H4 (cell line): ENCODE results near the gene MYO1D. TPM values are rescaled to one million over a fixed set of nuclear protein-coding genes. Genes with fewer than 3 reads are reported as not detected.
A peak's percentile ranks its signal among the peaks of the same experiment; 100 is the strongest.

Experiments
- DNase-seq: peaks from one replicate; pipeline ENCODE4 v3.0.0-alpha.2; 2015; ENCODE audit warnings: low spot score
- total RNA-seq: library from RNA; depleted of rRNA; stranded (reverse); fragments of >200 nt; shearing (Covaris generic); gene quantifications from 2 replicates; pipeline ENCODE4 v1.2.3, GENCODE V29; 2014

Gene MYO1D
- total RNA-seq, 1 experiment from 2014 or later: 12.6 TPM

DNA sequence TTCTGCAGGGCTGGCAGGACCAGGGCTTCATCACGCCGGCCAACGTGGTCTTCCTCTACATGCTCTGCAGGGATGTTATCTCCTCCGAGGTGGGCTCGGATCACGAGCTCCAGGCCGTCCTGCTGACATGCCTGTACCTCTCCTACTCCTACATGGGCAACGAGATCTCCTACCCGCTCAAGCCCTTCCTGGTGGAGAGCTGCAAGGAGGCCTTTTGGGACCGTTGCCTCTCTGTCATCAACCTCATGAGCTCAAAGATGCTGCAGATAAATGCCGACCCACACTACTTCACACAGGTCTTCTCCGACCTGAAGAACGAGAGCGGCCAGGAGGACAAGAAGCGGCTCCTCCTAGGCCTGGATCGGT is 388.8 kb downstream of the MYO1D start:
- no peak for DNase-seq

DNA sequence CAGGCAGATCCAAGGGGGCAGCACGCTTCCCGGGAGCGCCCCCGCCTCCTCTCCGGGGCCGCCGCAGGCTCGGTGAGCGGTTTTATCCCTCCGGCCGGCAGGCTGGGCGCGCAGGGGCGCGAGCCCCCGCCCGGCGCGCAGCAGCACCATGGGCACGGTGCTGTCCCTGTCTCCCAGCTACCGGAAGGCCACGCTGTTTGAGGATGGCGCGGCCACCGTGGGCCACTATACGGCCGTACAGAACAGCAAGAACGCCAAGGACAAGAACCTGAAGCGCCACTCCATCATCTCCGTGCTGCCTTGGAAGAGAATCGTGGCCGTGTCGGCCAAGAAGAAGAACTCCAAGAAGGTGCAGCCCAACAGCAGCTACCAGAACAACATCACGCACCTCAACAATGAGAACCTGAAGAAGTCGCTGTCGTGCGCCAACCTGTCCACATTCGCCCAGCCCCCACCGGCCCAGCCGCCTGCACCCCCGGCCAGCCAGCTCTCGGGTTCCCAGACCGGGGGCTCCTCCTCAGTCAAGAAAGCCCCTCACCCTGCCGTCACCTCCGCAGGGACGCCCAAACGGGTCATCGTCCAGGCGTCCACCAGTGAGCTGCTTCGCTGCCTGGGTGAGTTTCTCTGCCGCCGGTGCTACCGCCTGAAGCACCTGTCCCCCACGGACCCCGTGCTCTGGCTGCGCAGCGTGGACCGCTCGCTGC is 389.3 kb downstream of the MYO1D start:
- DNase-seq: no peak

DNA sequence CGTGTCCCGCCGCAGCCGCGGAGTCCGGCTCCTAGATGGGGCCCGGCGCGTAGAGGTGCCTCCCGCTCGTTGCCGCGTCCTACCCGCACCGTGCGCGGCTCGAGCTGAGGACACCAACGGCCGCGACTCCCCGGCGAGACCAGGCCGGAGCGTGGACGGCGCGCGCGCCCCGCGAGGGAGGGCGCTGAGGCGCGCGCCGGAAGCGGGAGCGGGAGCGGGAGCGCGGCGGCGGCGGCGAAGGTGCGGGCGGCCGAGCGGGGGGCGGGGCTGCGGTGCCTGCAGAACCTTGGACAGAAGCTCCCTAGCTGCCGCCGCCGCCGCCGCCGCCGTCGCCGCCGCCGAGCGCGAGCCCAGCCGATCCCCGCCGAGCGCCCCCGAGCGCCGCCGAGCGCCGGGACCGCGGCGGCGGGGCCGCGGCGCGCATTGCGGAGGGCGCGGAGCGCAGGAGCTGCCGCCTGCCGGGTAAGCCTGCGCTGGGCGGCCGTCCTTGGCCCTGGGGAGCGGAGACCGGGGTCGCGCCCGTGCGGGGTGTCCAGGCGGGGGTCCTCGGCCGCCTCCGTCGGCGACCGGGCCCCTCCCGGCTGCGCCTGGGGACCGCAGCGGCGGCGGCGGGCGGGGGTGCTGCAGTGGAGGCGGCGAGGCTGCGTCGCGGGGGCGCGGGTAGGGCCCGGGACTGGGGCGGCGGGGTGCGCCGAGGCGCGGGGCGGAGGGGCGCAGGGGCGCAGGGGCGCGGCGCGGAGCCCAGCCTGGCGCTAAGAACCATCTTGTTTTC is 390.0 kb downstream of the MYO1D start, which contains the start of gene CDK5R1:
Gene CDK5R1 (plus strand): TSS at position 293 of the 772 bp plus-strand sequence. CDS start 628 bp downstream, outside the sequence.
- DNase-seq: peak; percentile 37

DNA sequence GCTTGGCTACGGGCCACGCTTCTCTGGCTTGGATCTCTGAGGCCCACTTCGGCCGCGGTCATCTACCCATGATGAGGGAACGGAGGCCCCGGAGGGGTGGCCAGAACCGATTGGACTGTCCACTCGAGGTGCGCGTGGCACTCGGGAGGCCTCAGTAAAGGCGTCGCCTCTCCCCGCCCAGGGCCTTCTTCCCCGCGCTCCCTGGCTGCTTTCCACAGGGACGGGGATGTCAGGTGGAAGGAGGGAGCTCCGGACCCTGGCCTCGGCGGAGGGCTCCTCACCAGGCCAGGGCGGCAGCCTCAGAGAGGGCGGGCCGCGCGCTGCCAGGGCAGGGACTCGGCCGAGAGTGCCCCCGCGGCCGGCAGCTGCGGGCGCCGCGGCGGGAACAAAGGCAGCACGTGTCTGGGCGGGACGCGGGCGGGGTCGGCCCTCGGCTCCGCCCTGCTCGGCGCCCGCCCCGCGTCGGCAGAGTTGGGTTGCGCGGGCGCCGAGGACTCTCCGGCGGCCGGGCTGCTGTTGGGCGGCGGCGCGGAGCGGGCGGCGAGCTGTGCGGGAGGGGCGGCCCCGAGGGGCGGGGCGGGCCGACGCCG is 390.7 kb downstream of the MYO1D start:
- peak; percentile 50 for DNase-seq

DNA sequence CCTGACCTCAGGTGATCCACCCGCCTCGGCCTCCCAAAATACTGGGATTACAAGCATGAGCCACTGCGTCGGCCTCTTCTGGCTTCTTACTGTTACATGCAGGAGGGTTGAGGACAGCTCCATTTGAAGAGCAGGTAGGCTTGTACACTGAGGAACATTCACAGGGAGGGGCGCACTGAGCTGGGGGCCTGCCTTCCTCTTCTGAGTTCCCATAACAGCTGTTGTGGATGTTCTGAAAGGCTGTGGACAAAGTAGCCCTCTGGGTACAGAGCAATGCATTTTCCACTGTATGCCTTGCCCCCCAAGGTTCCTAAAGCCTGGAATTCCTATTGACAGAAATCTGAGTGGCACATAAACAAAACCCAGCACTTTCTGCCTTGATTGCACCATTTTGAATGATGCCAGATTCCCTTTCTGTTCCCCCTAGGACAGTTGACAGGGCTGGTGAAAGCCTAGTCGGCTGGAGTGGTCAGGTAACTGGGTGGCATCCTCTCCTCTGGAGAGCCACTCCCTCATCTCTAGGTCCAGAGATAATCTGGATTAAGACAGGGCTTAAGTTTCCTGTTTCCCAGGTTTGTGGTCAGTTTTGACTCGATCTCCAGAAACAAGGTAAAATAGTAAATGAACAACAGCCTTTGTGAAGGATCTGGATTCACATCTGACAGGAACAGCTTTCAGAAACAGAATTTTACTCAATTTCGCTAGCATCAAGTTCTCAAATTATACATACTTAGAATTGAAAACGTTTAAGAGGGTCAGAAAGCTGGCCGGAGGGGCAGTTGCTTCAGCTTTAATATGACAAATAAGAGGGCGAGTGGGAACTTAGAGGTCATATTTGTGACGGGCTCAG is 391.4 kb downstream of the MYO1D start:
- DNase-seq: no peak

DNA sequence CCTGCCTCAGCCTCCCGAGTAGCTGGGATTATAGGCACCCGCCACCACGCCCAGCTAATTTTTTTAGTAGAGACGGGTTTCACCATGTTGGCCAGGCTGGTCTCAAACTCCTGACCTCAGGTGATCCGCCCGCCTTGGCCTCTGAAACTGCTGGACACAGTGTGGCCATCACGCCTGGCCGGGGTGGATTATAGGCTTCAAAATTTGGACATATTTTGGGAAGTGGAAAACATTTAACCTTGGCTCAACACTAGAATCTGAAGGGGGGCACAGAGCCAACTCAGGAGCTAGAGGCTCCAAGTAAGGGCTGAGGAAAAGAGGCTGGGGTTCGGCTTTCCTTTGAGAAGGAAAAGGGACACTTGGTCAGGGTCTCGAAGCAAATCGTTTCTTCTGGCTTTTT is 392.3 kb downstream of the MYO1D start:
- DNase-seq: no peak

DNA sequence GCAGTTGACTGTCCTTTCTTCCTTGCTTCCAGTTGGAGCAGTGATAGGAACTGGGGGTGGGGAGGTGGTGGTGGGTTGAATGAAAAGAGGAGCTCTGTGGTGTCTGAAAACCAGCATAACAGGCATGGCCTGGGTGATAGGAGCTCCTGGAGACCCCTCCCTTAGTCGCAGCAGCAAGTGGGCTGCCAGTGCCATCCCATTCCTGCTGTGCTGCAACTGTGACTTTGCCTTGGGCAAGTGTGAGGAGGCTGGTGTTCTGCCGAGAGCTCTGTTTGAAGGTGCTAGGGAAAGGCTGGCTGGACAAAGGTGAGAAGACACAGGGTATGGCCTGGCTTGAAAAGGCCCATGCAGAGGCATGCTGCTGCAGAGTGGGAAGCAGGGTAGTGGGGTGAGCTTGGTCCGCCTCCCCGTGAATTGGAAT is 392.9 kb downstream of the MYO1D start:
- DNase-seq: no peak

DNA sequence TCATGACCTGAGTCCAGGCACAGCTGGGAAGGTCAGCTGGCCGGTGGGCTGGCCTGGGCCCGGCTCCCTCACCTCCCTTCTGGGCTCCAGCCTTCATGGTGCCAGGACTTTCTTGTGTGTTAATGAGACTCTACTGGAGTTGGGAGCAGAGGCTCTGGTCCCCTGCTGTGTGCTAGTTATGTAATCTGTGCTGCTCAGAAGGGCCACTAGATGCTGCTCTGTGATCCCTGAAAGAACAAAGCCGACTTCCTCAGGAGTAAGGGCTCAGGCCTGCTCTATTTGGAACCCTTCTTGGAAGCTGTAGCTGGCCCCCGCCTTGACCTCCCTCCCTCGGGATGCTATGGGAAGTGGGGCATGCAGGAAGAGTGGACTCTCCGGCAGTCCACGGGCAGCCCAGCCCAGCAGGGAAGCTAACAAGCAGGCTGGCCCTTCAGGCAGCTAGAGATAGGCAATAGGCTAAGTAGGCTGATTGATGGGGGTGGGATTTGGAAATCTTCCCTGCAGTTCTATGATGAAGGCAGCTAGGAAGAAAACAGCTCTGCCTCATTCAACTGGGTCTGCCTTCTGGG is 393.4 kb downstream of the MYO1D start:
- DNase-seq: peak; percentile 68

DNA sequence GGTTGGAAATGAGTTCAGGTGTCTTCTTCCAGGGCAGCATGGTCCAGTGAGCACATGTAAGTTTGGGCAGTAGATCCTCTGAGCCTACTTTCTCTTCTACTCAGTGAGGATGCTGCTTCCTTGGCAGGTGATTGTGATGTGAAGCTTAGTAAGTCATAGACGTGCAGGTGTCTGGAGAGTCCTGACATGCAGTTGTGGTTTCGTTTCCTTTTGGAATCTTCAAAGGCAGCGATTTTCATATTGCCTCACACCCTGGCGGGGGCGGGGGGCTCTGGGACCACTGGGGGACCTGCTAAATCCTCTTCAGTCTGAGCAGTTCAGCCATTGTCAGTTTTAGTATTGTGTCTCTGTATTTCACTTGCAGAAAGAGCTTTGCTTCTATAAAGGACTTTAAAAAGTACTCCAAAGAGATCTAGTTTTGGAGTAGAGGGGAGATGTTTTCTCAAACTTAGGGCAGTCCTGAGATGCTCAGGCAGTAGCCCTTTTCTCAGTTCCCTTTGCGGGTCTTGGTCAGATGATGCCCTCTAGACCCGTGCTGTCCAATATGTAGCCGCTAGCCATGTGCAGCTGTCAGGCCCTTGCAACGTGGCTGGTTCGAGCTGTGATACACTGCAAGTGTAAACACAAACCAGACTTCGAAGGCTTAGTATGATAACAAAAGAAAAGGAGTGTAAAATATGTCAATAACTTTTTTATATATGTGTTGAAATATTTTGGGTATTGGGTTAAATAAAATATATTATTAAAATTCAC is 394.2 kb downstream of the MYO1D start:
- no peak for DNase-seq

DNA sequence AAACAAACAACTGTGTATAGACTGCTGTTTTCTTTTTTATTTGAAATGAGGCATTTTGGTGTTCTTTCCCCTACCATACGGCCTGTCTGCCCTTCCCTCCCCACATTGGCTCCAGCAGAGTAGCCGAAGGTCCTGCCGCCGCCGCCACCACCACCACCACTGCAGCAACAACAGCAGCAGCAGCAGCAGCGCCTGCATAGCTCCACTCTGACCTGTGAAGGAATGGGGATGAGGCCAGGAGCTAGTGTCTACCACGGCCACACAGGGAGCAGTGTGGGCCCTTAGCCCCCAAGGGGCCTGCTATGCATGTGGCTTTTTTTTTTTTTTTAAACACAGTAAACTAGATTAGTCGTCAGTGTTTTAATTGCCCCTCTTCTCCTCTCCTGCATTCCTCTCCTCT is 395.7 kb downstream of the MYO1D start:
- DNase-seq: no peak

DNA sequence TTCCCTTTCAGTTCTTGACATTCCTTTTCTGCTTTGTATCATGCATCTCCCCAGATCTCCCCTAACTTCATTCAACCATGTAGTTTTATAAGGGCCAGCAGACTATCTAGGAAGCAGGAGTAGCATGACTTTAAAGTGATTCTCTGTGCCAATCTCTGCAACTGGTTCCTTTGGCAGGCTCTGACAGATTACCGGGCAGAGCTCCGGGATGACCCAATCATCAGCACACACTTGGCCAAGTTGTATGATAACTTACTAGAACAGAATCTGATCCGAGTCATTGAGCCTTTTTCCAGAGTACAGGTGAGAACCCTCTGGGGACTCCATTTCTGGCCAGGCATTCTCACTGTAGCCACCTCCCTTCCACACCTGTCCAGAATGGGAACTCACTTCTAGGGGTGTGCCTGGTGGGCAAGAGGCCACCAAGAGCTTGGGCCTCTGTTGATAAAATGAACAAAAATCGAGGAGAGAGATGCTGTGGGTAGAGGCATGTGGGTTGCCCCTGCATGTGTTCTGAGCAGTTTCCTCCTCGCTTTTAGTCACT is 397.8 kb downstream of the MYO1D start:
- DNase-seq: no peak

DNA sequence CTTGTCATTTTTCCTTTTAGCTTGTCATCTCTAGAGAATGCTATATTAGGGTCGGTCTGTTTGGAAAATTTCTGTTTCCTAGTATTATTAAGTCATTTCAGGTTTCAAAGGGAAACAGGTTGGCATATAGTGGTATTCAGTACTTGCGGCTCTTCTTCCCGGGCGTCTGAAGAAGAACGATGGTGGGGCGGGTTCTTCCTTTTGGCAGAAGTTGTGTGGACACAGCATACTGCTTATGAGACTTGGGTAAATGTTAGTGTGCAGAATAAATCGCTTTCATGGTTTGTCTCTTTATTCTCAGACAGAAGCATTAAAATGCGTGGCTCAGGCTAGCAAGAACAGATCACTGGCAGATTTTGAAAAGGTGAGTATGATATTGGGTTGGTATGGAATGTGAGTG is 399.7 kb downstream of the MYO1D start:
- DNase-seq: no peak

DNA sequence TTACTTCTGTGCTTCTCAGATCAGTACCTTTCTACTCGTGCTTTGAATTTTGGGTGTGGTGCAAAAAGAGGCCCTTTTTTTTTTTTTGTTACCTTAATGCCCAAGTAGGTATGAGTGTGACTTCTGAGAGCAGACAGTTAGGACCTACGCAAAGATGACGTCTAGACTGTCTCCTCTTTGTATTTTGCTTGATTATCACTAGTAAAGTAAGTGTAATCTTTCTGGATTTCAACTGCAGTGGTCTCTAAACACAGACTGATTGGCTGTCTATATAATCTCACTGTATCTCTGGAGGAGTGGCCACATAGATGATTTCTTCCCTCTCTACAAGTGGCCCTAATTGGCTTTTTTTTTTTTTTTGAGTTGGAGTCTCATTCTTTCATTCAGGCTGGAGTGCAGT is 401.7 kb downstream of the MYO1D start:
- DNase-seq: no peak

DNA sequence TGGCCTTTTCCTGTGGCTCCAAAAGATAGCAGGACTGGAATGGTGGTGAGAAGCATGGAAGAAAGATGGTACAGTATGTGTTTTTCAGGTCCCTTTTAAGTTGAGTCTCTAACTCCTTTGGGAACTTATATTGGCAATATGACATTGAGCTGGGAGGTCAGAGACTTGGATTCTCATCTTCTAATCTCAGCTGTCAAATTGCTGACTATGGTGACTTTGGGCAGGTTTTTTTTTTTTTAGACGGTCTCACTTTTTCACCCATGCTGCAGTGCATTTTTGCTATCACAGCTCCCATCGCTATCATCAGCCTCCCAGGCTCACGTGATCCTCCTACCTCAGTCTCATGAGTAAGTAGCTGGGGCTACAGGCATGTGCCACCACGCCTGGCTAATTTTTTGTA is 405.3 kb downstream of the MYO1D start:
- no peak for DNase-seq

DNA sequence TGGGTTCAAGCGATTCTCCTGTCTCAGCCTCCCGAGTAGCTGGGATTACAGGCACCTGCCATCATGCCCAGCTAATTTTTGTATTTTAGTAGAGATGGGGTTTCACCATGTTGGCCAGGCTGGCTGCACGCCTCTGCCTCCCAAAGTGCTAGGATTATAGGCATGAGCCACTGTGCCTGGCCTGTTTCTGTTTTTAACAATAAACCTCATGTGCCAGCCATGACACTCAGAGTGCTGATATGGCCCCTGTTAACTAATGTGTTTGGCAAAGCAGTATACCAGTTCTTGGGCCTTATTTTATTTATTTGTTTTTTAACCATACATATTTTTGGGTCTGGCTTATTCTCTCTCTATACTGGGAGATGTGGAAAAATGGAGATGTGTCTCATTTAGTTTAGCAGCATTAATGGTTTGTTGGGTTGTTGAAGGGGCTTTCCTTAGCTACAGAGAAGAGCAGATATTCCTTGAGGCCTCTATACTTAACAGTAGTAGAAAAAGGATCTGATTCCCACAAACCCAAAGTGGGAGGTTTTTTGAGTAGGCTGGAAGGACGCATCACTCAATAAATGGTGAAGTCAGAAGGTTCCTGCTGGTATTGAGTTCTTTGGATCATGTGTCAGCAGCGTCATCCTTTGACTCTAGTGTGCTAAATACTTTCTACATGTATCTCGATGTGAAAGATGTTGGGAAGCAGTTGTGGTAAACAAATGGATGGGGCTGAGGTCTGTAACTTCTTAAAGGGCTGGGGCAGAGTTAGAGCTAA is 406.3 kb downstream of the MYO1D start:
- DNase-seq: no peak

DNA sequence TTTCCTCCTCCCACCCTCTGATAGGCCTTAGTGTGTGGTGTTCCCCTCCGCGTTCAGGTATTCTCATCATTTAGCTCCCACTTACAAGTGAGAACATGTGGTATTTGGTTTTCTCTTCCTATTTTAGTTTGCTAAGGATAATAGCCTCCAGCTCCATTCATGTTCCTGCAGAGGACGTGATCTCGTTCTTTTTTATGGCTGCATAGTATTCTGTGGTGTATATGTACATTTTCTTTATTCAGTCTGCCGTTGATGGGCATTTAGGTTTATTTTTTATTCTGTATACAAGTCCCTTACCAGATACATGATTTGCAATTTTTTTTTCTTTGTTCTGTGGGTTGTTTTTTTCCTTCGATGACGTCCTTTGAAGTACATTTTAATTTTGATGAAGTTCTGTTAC is 409.0 kb downstream of the MYO1D start:
- no peak for DNase-seq

DNA sequence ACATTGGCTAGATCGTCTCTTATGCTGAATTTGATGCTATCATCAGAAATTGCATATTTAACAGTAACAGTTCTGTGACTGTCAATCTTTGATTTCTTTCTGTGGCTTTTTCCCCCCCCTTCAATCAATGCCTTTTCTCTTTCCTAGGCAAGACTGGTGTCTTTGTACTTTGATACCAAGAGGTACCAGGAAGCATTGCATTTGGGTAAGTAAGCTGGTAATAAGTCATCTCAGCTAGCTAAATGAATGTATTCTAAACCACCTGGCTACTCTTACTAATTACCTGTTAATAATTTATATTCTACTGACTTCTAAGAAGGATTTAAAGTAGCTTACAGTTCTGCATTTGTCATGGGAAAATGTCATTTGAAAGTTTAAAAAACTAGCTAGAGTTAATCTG is 412.6 kb downstream of the MYO1D start:
- no peak for DNase-seq

DNA sequence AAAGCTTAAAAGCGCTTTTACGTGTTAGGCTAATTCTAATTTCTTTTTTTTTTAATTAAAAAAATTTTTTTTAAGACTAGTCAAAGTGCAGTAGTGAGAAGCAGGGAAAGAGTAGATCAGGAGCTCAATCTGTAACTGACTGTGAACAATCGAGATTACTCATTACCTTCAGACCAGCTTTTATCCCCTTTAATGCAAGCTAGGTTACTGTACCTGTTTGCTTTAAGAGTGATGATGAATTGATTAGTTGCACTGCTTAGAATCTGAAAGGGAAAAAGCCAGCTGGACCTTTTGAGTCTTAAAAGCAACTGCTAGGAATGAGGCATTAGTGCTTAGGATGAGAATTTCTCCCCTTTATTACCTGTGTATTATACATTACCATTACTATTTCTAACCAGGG is 413.6 kb downstream of the MYO1D start:
- DNase-seq: no peak

DNA sequence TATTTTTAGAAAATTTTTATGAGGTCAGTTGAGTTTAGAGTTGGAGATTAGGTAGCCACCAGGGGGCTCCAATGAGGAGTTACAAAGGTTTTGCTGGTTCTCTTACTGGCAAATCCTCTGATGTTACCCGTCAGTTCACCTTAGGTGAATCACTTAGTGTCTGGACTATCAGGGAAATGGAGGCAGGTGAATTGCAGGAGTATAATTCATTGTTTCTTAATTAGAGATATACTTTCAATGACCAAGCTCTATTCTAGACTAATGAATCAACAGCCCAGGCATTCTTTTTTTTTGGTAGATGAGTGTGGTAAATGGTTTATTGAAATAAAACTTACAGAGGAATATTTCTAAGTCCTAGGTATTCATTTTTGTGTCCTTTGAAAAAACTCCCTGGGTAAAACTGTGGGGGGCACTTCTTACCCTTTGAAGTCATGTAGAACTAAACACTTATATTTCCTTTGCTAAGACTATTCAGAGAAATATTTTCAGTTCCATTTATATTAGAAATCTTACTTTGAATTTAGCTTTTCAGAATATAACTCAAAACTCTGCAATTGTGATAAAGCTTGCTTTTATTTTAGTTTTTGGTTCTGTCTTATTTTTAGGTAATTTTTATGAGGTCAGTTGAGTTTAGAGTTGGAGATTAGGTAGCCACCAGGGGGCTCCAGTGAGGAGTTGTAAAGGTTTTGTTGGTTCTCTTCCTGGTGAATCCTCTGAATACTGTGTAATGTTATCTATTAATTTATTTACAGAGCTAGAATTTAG is 414.9 kb downstream of the MYO1D start:
- peak; percentile 40 for DNase-seq
